Measurements from ENCODE around the gene PTPN3.

Gene PTPN3

GRCh38 chr9:109422641-109423040 is 75.5 kb downstream of the PTPN3 start:
- no peak overlapping the region for H3K4me3 Mint-ChIP-seq
- peaks cover 17% of the 10 kb centered on the region for H3K27me3 Mint-ChIP-seq (ENCODE audit: low read depth)
- H3K4me1 Mint-ChIP-seq (ENCODE audit: low read depth) = peaks cover 18% of the 10 kb centered on the region
- H3K36me3 Mint-ChIP-seq (ENCODE audit: low read depth) = no peaks in the 10 kb centered on the region
- H3K9me3 Mint-ChIP-seq = no peaks in the 10 kb centered on the region
- H3K27ac Mint-ChIP-seq = no peak overlapping the region

GRCh38 chr9:109421026-109421970 is 76.8 kb downstream of the PTPN3 start:
- H3K36me3 Mint-ChIP-seq (ENCODE audit: low read depth) = no peaks in the 10 kb centered on the region
- no peaks in the 10 kb centered on the region for H3K9me3 Mint-ChIP-seq
- peaks cover 5% of the 10 kb centered on the region for H3K27me3 Mint-ChIP-seq (ENCODE audit: low read depth)
- H3K4me3 Mint-ChIP-seq = no peak overlapping the region
- H3K27ac Mint-ChIP-seq = no peak overlapping the region
- peaks cover 25% of the 10 kb centered on the region for H3K4me1 Mint-ChIP-seq (ENCODE audit: low read depth)

- H3K4me1 Mint-ChIP-seq (ENCODE audit: low read depth) = peaks cover 42% of the 10 kb centered on the region
- H3K27ac Mint-ChIP-seq = no peak overlapping the region
- H3K4me3 Mint-ChIP-seq = no peak overlapping the region
- H3K9me3 Mint-ChIP-seq = no peaks in the 10 kb centered on the region
- peaks cover 3% of the 10 kb centered on the region for H3K36me3 Mint-ChIP-seq (ENCODE audit: low read depth)
- peaks cover 4% of the 10 kb centered on the region for H3K27me3 Mint-ChIP-seq (ENCODE audit: low read depth)
Observed at GRCh38 chr9:109419531-109419930, 78.6 kb downstream of the PTPN3 start.

- peak overlapping the region; percentile 32 for H3K27ac Mint-ChIP-seq
- H3K4me3 Mint-ChIP-seq = no peak overlapping the region
- peaks cover 44% of the 10 kb centered on the region for H3K4me1 Mint-ChIP-seq (ENCODE audit: low read depth)
- H3K27me3 Mint-ChIP-seq (ENCODE audit: low read depth) = peaks cover 4% of the 10 kb centered on the region
- no peaks in the 10 kb centered on the region for H3K9me3 Mint-ChIP-seq
- peaks cover 3% of the 10 kb centered on the region for H3K36me3 Mint-ChIP-seq (ENCODE audit: low read depth)
Observed at GRCh38 chr9:109418827-109419226, 79.3 kb downstream of the PTPN3 start.

- Mint-ChIP-seq H3K9me3 (no peaks in the 10 kb centered on the region), H3K27ac (peak overlapping the region; percentile 87), H3K4me1 (ENCODE audit: low read depth) (peaks cover 51% of the 10 kb centered on the region), H3K27me3 (ENCODE audit: low read depth) (peaks cover 4% of the 10 kb centered on the region), H3K4me3 (peak overlapping the region; percentile 49), H3K36me3 (ENCODE audit: low read depth) (peaks cover 3% of the 10 kb centered on the region)
Observed at GRCh38 chr9:109417585-109418544, 80.2 kb downstream of the PTPN3 start.

GRCh38 chr9:109417054-109417453 is 81.1 kb downstream of the PTPN3 start:
- peak overlapping the region; percentile 49 for H3K4me3 Mint-ChIP-seq

GRCh38 chr9:109416135-109416706 is 81.9 kb downstream of the PTPN3 start:
- H3K27ac Mint-ChIP-seq = peak overlapping the region; percentile 87

More at GRCh38 chr9:109417054-109417453, 81.1 kb downstream of the PTPN3 start:
- Mint-ChIP-seq H3K4me1 (ENCODE audit: low read depth) (peaks cover 52% of the 10 kb centered on the region), H3K27ac (peak overlapping the region; percentile 87), H3K36me3 (ENCODE audit: low read depth) (peaks cover 3% of the 10 kb centered on the region), H3K9me3 (no peaks in the 10 kb centered on the region), H3K27me3 (ENCODE audit: low read depth) (peaks cover 4% of the 10 kb centered on the region)

GRCh38 chr9:109414125-109414785 is 83.9 kb downstream of the PTPN3 start:
- H3K36me3 Mint-ChIP-seq (ENCODE audit: low read depth) = peaks cover 6% of the 10 kb centered on the region
- no peaks in the 10 kb centered on the region for H3K27me3 Mint-ChIP-seq (ENCODE audit: low read depth)
- peaks cover 63% of the 10 kb centered on the region for H3K4me1 Mint-ChIP-seq (ENCODE audit: low read depth)
- H3K27ac Mint-ChIP-seq = no peak overlapping the region
- H3K9me3 Mint-ChIP-seq = no peaks in the 10 kb centered on the region
- H3K4me3 Mint-ChIP-seq = no peak overlapping the region

More at GRCh38 chr9:109416135-109416706, 81.9 kb downstream of the PTPN3 start:
- Mint-ChIP-seq H3K4me1 (ENCODE audit: low read depth) (peaks cover 59% of the 10 kb centered on the region), H3K9me3 (no peaks in the 10 kb centered on the region), H3K36me3 (ENCODE audit: low read depth) (peaks cover 3% of the 10 kb centered on the region), H3K4me3 (peak overlapping the region; percentile 22), H3K27me3 (ENCODE audit: low read depth) (peaks cover 3% of the 10 kb centered on the region)

- Mint-ChIP-seq H3K27ac (peak overlapping the region; percentile 90), H3K36me3 (ENCODE audit: low read depth) (peaks cover 6% of the 10 kb centered on the region), H3K9me3 (no peaks in the 10 kb centered on the region), H3K27me3 (ENCODE audit: low read depth) (no peaks in the 10 kb centered on the region), H3K4me1 (ENCODE audit: low read depth) (peaks cover 50% of the 10 kb centered on the region), H3K4me3 (peak overlapping the region; percentile 49)
Observed at GRCh38 chr9:109411798-109412352, 86.2 kb downstream of the PTPN3 start.

GRCh38 chr9:109411069-109411761 is 86.9 kb downstream of the PTPN3 start:
- Mint-ChIP-seq H3K27me3 (ENCODE audit: low read depth) (no peaks in the 10 kb centered on the region), H3K9me3 (no peaks in the 10 kb centered on the region), H3K4me3 (peak overlapping the region; percentile 39)

GRCh38 chr9:109409773-109410397 is 88.2 kb downstream of the PTPN3 start:
- Mint-ChIP-seq H3K9me3 (no peaks in the 10 kb centered on the region), H3K27ac (peak overlapping the region; percentile 52), H3K4me3 (peak overlapping the region; percentile 37), H3K4me1 (ENCODE audit: low read depth) (peaks cover 33% of the 10 kb centered on the region), H3K27me3 (ENCODE audit: low read depth) (no peaks in the 10 kb centered on the region), H3K36me3 (ENCODE audit: low read depth) (peaks cover 3% of the 10 kb centered on the region)

More at GRCh38 chr9:109411069-109411761, 86.9 kb downstream of the PTPN3 start:
- Mint-ChIP-seq H3K27ac (peak overlapping the region; percentile 90), H3K4me1 (ENCODE audit: low read depth) (peaks cover 46% of the 10 kb centered on the region), H3K36me3 (ENCODE audit: low read depth) (peaks cover 6% of the 10 kb centered on the region)

- H3K4me3 Mint-ChIP-seq = no peak overlapping the region
- peaks cover 3% of the 10 kb centered on the region for H3K36me3 Mint-ChIP-seq (ENCODE audit: low read depth)
- H3K9me3 Mint-ChIP-seq = no peaks in the 10 kb centered on the region
- peaks cover 29% of the 10 kb centered on the region for H3K4me1 Mint-ChIP-seq (ENCODE audit: low read depth)
- H3K27ac Mint-ChIP-seq = no peak overlapping the region
- H3K27me3 Mint-ChIP-seq (ENCODE audit: low read depth) = no peaks in the 10 kb centered on the region
Observed at GRCh38 chr9:109408759-109409462, 89.2 kb downstream of the PTPN3 start.

Measured in T-helper 1 cell treated with Interleukin-12 subunit alpha and Interleukin-12 subunit beta and Interleukin-4 antibody, amounts not matched to agents 30 μg/mL and 1 μg/mL, for 36 hours (primary cell).